PC-9 (cell line): ENCODE measurements around the gene PLA2G2D.

Experiments used
- EZH2 ChIP-seq: fragments of 200-600 bp; sonication (generic); IDR thresholded peaks from 2 replicates; pipeline ENCODE4 v1.8.0; 2017; ENCODE audit warnings: antibody characterized with exemption, low read depth
- TF ChIP-seq, protein P1 (sequence below): fragments of 200-600 bp; sonication (generic); conservative IDR thresholded peaks from 2 replicates; pipeline ENCODE4 v1.6.1; 2017; ENCODE audit warnings: mixed run types, antibody characterized with exemption, mild to moderate bottlenecking, moderate library complexity

- no peak for TF ChIP-seq EZH2
- TF ChIP-seq, protein P1, sequence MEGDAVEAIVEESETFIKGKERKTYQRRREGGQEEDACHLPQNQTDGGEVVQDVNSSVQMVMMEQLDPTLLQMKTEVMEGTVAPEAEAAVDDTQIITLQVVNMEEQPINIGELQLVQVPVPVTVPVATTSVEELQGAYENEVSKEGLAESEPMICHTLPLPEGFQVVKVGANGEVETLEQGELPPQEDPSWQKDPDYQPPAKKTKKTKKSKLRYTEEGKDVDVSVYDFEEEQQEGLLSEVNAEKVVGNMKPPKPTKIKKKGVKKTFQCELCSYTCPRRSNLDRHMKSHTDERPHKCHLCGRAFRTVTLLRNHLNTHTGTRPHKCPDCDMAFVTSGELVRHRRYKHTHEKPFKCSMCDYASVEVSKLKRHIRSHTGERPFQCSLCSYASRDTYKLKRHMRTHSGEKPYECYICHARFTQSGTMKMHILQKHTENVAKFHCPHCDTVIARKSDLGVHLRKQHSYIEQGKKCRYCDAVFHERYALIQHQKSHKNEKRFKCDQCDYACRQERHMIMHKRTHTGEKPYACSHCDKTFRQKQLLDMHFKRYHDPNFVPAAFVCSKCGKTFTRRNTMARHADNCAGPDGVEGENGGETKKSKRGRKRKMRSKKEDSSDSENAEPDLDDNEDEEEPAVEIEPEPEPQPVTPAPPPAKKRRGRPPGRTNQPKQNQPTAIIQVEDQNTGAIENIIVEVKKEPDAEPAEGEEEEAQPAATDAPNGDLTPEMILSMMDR: no peak
Observed at GRCh38 chr1:20143318-20143717, 24.0 kb upstream of the PLA2G2D start.
